NCI-H1417 treated with DMSO at 0.1 percent for 48 hours (cell line): ENCODE data around the gene CCDC120.
A peak's percentile ranks its signal among the peaks of the same experiment; 100 is the strongest.

Experiments
- DNase-seq: peaks from one replicate; lab custom pipeline; 2025; lab: John Stamatoyannopoulos, UW

CCDC120 gene, protein sequence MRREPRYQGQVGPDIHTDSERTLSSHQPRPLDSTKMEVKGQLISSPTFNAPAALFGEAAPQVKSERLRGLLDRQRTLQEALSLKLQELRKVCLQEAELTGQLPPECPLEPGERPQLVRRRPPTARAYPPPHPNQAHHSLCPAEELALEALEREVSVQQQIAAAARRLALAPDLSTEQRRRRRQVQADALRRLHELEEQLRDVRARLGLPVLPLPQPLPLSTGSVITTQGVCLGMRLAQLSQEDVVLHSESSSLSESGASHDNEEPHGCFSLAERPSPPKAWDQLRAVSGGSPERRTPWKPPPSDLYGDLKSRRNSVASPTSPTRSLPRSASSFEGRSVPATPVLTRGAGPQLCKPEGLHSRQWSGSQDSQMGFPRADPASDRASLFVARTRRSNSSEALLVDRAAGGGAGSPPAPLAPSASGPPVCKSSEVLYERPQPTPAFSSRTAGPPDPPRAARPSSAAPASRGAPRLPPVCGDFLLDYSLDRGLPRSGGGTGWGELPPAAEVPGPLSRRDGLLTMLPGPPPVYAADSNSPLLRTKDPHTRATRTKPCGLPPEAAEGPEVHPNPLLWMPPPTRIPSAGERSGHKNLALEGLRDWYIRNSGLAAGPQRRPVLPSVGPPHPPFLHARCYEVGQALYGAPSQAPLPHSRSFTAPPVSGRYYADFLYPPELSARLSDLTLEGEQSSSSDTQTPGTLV

GRCh38 chrX:49058794-49059193, at the start of gene CCDC120:
TSS of gene CCDC120 (plus strand) at chrX:49058999. CDS start at chrX:49062042, 3,043 bp downstream.
- DNase-seq = no peak

- no peak for DNase-seq
Measured at GRCh38 chrX:49019050-49019449, 39.7 kb upstream of the CCDC120 start.

- no peak for DNase-seq
Measured at GRCh38 chrX:49019599-49020249, 39.1 kb upstream of the CCDC120 start.

- DNase-seq = no peak
Measured at GRCh38 chrX:49029876-49030275, 28.9 kb upstream of the CCDC120 start.

- no peak for DNase-seq
Measured at GRCh38 chrX:49030283-49030682, 28.5 kb upstream of the CCDC120 start.

DNA sequence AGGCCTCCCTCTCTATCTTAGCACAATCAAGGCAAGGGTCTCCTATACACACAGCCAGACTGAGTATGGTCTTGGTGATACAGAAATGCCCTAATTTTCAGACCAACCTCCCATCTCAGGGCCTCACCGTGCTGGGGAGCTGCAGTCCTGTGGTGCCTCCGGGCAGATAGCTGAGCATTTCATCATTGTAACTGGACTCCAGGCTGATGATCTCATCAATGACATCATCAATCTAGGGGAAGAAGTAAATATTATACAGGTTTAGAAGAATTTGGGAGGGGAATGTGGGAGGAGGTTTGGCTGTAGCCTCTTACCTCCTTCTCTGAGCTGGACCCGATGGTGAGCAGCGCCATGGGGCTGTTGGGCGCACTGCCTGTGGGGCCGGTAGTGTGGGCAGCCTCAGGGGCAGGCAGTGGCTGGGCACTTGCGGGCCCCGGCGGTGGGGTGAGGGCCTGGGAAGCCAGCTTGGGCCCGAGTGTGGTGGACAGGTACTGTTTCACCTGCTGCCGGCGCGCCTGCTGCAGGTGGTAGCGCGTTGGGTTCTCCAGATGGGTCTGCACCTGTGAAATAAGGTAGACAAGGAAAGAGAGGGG, 20.8 kb upstream of the CCDC120 start:
- no peak for DNase-seq

GRCh38 chrX:49039598-49040375, 19.0 kb upstream of the CCDC120 start:
- DNase-seq = no peak

DNA sequence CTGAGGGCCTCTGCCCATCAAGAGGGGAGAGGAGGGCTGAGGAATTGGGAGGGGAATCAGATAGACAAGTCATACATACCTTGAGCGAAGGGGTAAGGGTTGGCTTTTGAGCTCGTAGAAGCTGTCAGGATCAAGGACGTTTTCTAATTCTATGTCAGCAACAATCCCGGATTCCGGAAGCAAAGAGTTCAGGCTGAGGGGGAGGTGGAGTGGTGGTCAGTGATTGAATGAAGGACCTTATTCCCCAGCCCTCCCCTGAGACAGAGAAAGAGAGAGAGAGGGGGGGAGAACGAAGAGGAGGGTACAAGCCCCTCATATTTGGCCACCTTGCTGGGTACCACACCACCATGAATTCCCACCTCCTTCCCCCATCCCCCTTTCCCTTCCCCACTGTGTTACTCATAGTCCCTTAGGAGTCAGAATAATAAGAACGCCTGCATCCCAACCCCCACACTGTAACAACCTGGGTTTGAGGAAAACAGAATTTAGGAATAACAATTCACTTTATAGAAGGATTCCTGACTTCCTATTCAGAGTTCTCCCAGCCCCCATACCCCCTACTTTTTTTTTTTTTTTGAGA, 18.3 kb upstream of the CCDC120 start:
- DNase-seq = no peak

DNA sequence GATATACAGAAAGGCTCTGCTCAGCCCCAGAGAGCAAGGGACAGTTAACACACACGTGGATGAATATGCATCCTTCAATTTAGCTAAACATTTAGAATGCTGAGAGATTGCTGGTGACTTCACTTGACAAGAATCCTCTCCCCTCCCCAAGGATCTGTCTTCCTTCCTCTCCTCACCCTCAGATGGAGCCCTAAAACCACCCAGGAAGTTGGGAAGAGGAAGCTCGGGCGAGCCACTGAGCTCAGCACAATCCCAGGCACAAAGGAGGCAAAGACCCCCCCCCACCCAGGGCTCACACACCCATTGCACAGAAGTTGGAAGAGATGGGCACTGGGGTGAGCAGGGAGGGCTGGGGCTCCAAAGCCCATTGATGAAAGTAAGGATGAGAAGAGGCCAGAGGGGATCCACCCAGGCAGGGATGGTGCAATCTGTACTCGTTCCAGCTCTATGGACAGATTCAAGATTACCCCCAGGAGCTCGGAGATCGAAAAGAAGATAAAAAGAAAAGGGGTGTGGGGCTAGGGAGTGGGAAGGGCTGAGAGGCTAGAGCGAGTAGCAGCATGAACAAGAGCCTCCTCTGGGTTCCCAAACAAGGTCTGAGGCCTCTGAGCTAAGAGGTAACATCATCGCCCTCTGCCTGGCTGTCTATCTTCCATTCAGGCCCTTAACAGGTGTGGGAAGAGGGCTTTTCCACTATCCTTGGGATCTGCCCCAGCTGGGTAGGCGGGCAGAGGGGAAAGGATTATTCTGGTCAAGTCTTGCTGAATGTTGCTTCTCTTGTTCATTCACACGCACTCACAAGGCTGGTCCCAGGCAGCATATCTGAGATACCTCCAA, 16.8 kb upstream of the CCDC120 start:
- DNase-seq = no peak

GRCh38 chrX:49042581-49043219, 16.1 kb upstream of the CCDC120 start:
- DNase-seq = no peak

- DNase-seq = peak; percentile 90
Measured at GRCh38 chrX:49043220-49043986, 15.4 kb upstream of the CCDC120 start, which contains the start of gene TFE3. TSS of gene TFE3 (minus strand) at chrX:49043357. CDS start at chrX:49043226, 131 bp downstream.

- DNase-seq = no peak
Measured at GRCh38 chrX:49043987-49044281, 14.9 kb upstream of the CCDC120 start.

DNA sequence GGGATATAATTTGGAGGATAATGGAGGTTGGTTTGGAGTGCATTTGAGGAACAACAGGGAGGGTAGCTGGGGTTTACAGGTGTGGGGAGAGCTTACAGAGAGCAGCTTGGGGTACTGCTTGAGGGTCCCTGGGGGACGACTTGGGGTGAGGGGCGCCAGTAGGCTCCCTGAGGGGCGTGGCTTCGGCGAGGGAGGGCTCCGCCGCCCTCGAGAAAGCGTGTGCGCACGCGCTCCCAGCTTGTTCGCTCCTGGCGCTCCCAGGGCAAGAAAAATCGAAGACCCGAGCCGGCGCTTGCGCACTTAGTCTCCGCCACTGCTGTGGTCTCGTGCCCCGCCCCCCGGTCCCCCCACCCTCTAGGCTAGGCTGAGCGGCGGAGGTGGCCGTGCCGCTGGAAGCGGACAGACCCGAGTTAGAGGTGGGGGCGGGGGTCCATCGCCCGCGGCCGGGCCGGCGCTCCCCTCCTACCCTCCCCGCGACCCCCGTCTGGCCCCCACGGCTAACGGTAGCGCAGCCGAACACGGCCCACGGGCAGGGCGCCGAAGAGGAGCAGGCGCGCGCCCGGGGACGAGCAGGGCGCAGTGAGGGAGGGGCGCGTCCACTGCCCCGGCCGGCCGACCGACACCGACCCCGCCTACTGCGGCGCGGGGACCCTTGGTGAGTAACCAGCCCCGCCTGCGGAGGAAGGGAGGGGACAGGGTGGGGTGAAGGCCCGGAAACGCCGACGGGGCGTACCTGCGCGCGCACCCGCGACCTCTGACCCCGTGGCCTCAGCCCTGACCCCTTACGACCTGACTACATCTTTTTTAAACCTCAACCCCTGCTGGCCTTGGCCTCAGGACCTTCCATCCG, 5.4 kb upstream of the CCDC120 start:
- no peak for DNase-seq

DNA sequence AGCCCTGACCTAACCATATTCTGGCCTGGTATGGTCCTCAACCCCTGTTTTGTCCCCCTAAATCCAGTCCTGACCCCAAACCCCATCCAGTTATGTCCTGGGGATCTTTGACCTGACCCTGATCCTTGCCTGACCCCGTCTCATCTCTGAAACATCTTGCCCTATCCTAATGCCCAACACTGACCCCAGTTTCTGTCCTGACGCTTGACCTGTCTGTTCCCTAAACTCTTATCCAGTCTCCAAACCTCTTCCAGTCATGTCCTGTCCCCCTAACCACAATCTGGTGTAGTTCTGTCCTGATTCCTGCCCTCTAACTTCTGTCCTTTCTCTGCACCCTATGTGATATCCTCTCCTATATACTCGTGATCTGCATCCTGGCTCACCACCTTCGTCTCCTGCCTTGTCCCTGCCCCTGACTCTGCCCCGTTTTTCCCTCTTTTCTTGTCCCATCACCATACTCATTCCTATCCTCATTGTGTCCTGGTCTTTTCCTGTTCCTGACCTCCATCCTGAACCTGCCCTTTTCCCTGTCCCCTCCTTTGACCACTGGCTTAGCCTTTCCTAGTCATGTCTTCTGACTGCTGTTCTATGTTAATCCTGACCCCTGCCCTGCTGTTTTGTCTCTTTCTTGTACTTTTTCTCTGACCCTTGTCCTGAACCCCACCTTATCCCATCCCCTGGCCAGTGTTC, 4.6 kb upstream of the CCDC120 start:
- DNase-seq = no peak

- DNase-seq = no peak
Measured at GRCh38 chrX:49059201-49059600, 402 bp downstream of the CCDC120 start.

GRCh38 chrX:49059681-49060085, 884 bp downstream of the CCDC120 start:
- no peak for DNase-seq

GRCh38 chrX:49060914-49061313, 2.1 kb downstream of the CCDC120 start:
- no peak for DNase-seq

GRCh38 chrX:49061490-49061889, 2.7 kb downstream of the CCDC120 start:
- DNase-seq = no peak
